Kidney epithelial cell (primary cell): ENCODE measurements around the gene SUPT20H. TPM values are rescaled to one million over a fixed set of nuclear protein-coding genes. Genes with fewer than 3 reads are reported as not detected.
A peak's percentile ranks its signal among the peaks of the same experiment; 100 is the strongest.

Source experiments
- DNase-seq: peaks from one replicate; pipeline ENCODE4 v3.0.0-alpha.2; 2010; ENCODE audit warnings: low read depth
- H3K27me3 ChIP-seq: 2 replicates; pipeline ENCODE4 v1.6.0; 2011; ENCODE audit warnings: low read length; ENCODE audit not compliant: control insufficient read depth, insufficient read depth
- H3K36me3 ChIP-seq: 2 replicates; pipeline ENCODE4 v1.5.1; 2011; ENCODE audit warnings: low read length; ENCODE audit not compliant: control insufficient read depth, insufficient read depth
- H3K4me3 ChIP-seq: 2 replicates; pipeline ENCODE4 v1.5.1; 2011; ENCODE audit warnings: low read depth, mild to moderate bottlenecking, control low read depth, low read length
- total RNA-seq: library from RNA; depleted of rRNA; stranded (reverse); fragments of >200 nt; gene quantifications from 2 replicates; pipeline ENCODE4 v1.2.3, GENCODE V29; 2015
- TF ChIP-seq, protein P1 (sequence below): IDR thresholded peaks from 2 replicates; pipeline ENCODE4 v1.5.1; 2011; ENCODE audit warnings: mild to moderate bottlenecking, moderate library complexity, low read length, control low read depth, inconsistent platforms; ENCODE audit not compliant: insufficient read depth, poor library complexity, severe bottlenecking

SUPT20H gene
- total RNA-seq, 1 donor from 2014 or later: 58.6 TPM

DNA sequence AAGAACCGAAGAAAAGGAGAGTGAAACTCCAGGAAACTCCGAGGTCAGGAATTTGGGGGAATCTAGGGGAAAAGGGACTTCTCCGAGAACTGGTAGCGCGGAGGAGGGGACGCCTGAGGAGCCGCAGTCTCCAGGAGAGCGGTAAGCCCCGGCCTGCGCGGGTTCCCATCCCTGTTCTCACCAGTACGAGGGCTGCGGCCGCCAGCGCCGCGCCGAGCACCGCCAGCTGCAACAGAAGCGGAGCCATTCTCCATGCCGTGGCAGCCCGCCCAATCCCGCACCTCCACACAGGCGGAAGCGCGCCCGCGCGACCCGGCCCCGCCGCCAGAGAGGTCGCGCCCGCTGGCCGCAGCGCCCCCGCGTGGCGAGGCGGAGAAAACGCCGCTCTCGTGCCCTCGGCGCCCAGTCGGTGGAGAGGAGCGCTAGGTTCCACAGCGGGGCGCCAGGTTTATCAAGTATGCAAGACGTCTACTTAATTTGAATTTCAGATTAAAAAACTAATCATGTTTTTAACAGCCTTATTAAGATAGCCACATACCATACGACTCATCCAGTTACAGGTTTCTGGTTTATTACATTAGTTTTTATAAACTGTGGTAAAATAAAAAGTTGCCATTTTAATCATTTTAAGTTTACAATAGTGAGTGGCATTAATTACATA, 60.3 kb downstream of the SUPT20H start, which contains the start of gene ALG5:
Gene ALG5 (minus strand): TSS at position 287 of the 661 bp plus-strand sequence. CDS start 40 bp downstream, at position 247.
- no peaks in the 10 kb centered on the region for H3K27me3 ChIP-seq
- TF ChIP-seq, protein P1, sequence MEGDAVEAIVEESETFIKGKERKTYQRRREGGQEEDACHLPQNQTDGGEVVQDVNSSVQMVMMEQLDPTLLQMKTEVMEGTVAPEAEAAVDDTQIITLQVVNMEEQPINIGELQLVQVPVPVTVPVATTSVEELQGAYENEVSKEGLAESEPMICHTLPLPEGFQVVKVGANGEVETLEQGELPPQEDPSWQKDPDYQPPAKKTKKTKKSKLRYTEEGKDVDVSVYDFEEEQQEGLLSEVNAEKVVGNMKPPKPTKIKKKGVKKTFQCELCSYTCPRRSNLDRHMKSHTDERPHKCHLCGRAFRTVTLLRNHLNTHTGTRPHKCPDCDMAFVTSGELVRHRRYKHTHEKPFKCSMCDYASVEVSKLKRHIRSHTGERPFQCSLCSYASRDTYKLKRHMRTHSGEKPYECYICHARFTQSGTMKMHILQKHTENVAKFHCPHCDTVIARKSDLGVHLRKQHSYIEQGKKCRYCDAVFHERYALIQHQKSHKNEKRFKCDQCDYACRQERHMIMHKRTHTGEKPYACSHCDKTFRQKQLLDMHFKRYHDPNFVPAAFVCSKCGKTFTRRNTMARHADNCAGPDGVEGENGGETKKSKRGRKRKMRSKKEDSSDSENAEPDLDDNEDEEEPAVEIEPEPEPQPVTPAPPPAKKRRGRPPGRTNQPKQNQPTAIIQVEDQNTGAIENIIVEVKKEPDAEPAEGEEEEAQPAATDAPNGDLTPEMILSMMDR: peak; percentile 74
- H3K36me3 ChIP-seq: no peaks in the 10 kb centered on the region
- peak within 1 kb of the TSS; percentile 96 for H3K4me3 ChIP-seq
- peak; percentile 44 for DNase-seq

- TF ChIP-seq, protein P1: no peak
- Histone ChIP-seq H3K36me3 (no peaks in the 10 kb centered on the region), H3K4me3 (peak overlapping the region; percentile 96), H3K27me3 (no peaks in the 10 kb centered on the region)
- DNase-seq: no peak
Measured at GRCh38 chr13:36998624-36999041, 60.9 kb downstream of the SUPT20H start.

GRCh38 chr13:36997716-36998427, 61.6 kb downstream of the SUPT20H start:
- Histone ChIP-seq H3K36me3 (no peaks in the 10 kb centered on the region), H3K27me3 (no peaks in the 10 kb centered on the region), H3K4me3 (peak overlapping the region; percentile 96)
- TF ChIP-seq, protein P1: no peak
- DNase-seq: no peak

GRCh38 chr13:36992362-36992761, 67.1 kb downstream of the SUPT20H start:
- H3K4me3 ChIP-seq: no peak overlapping the region
- no peak for DNase-seq
- TF ChIP-seq, protein P1: no peak
- no peaks in the 10 kb centered on the region for H3K27me3 ChIP-seq
- peaks cover 2% of the 10 kb centered on the region for H3K36me3 ChIP-seq

- TF ChIP-seq, protein P1: no peak
- H3K36me3 ChIP-seq: peaks cover 2% of the 10 kb centered on the region
- H3K27me3 ChIP-seq: no peaks in the 10 kb centered on the region
- DNase-seq: no peak
- H3K4me3 ChIP-seq: no peak overlapping the region
Measured at GRCh38 chr13:36986462-36987240, 72.8 kb downstream of the SUPT20H start.
